ENCODE data around the gene PHOSPHO1.

PHOSPHO1 gene

GRCh38 chr17:49226771-49227435 is 3.7 kb downstream of the PHOSPHO1 start:
- no peaks in the 10 kb centered on the region for H3K36me3 ChIP-seq (ENCODE audit: insufficient read depth, low read length)
- H3K9me3 ChIP-seq (ENCODE audit: low read length), result no peaks in the 10 kb centered on the region
- H3K9ac ChIP-seq (ENCODE audit: low read length), result no peak overlapping the region
- H3K4me3 ChIP-seq (ENCODE audit: low read depth in 1 of 2, low read length in 2 of 2), result no peak overlapping the region
- H3K4me1 ChIP-seq (ENCODE audit: insufficient read depth, low read length), result peaks cover 18% of the 10 kb centered on the region
- peaks cover 40 to 60% of the 10 kb centered on the region in 2 donors for H3K27me3 ChIP-seq (ENCODE audit: control insufficient read depth in 1 of 2, insufficient read depth in 2 of 2, low read length in 2 of 2)
- H3K27ac ChIP-seq (ENCODE audit: low read depth, low read length), result no peak overlapping the region

GRCh38 chr17:49225554-49226236 is 4.9 kb downstream of the PHOSPHO1 start:
- Histone ChIP-seq H3K27me3 (ENCODE audit: control insufficient read depth in 1 of 2, insufficient read depth in 2 of 2, low read length in 2 of 2) (peaks cover 40 to 60% of the 10 kb centered on the region in 2 donors), H3K27ac (ENCODE audit: low read depth, low read length) (no peak overlapping the region)

GRCh38 chr17:49224997-49225337 is 5.6 kb downstream of the PHOSPHO1 start:
- no peak overlapping the region for H3K4me3 ChIP-seq (ENCODE audit: low read depth in 1 of 2, low read length in 2 of 2)
- H3K4me1 ChIP-seq (ENCODE audit: insufficient read depth, low read length), result peaks cover 18% of the 10 kb centered on the region
- no peaks in the 10 kb centered on the region for H3K9me3 ChIP-seq (ENCODE audit: low read length)
- no peak overlapping the region for H3K27ac ChIP-seq (ENCODE audit: low read depth, low read length)
- peaks cover 40 to 63% of the 10 kb centered on the region in 2 donors for H3K27me3 ChIP-seq (ENCODE audit: control insufficient read depth in 1 of 2, insufficient read depth in 2 of 2, low read length in 2 of 2)
- H3K9ac ChIP-seq (ENCODE audit: low read length), result no peak overlapping the region
- no peaks in the 10 kb centered on the region for H3K36me3 ChIP-seq (ENCODE audit: insufficient read depth, low read length)

More at GRCh38 chr17:49225554-49226236, 4.9 kb downstream of the PHOSPHO1 start:
- Histone ChIP-seq H3K4me1 (ENCODE audit: insufficient read depth, low read length) (peaks cover 18% of the 10 kb centered on the region), H3K4me3 (ENCODE audit: low read depth in 1 of 2, low read length in 2 of 2) (no peak overlapping the region), H3K36me3 (ENCODE audit: insufficient read depth, low read length) (no peaks in the 10 kb centered on the region), H3K9ac (ENCODE audit: low read length) (no peak overlapping the region), H3K9me3 (ENCODE audit: low read length) (no peaks in the 10 kb centered on the region)

- Histone ChIP-seq H3K9me3 (ENCODE audit: low read length) (no peaks in the 10 kb centered on the region), H3K9ac (ENCODE audit: low read length) (no peak overlapping the region), H3K4me1 (ENCODE audit: insufficient read depth, low read length) (peaks cover 13% of the 10 kb centered on the region), H3K27me3 (ENCODE audit: control insufficient read depth in 1 of 2, insufficient read depth in 2 of 2, low read length in 2 of 2) (peaks cover 38 to 64% of the 10 kb centered on the region in 2 donors), H3K27ac (ENCODE audit: low read depth, low read length) (no peak overlapping the region), H3K4me3 (ENCODE audit: low read depth in 1 of 2, low read length in 2 of 2) (no peak overlapping the region), H3K36me3 (ENCODE audit: insufficient read depth, low read length) (no peaks in the 10 kb centered on the region)
Observed at GRCh38 chr17:49224198-49224996, 6.2 kb downstream of the PHOSPHO1 start.

- peaks cover 12% of the 10 kb centered on the region for H3K4me1 ChIP-seq (ENCODE audit: insufficient read depth, low read length)
- H3K4me3 ChIP-seq (ENCODE audit: low read depth in 1 of 2, low read length in 2 of 2), result no peak overlapping the region
- H3K27me3 ChIP-seq (ENCODE audit: control insufficient read depth in 1 of 2, insufficient read depth in 2 of 2, low read length in 2 of 2), result peaks cover 34 to 64% of the 10 kb centered on the region in 2 donors
- no peaks in the 10 kb centered on the region for H3K36me3 ChIP-seq (ENCODE audit: insufficient read depth, low read length)
- H3K27ac ChIP-seq (ENCODE audit: low read depth, low read length), result no peak overlapping the region
- no peak overlapping the region for H3K9ac ChIP-seq (ENCODE audit: low read length)
- H3K9me3 ChIP-seq (ENCODE audit: low read length), result no peaks in the 10 kb centered on the region
Observed at GRCh38 chr17:49223517-49224197, 6.9 kb downstream of the PHOSPHO1 start.

GRCh38 chr17:49223168-49223516 is 7.4 kb downstream of the PHOSPHO1 start:
- H3K4me3 ChIP-seq (ENCODE audit: low read depth in 1 of 2, low read length in 2 of 2), result no peak overlapping the region
- H3K27ac ChIP-seq (ENCODE audit: low read depth, low read length), result no peak overlapping the region
- peaks cover 34 to 64% of the 10 kb centered on the region in 2 donors for H3K27me3 ChIP-seq (ENCODE audit: control insufficient read depth in 1 of 2, insufficient read depth in 2 of 2, low read length in 2 of 2)
- no peak overlapping the region for H3K9ac ChIP-seq (ENCODE audit: low read length)
- no peaks in the 10 kb centered on the region for H3K36me3 ChIP-seq (ENCODE audit: insufficient read depth, low read length)
- H3K9me3 ChIP-seq (ENCODE audit: low read length), result no peaks in the 10 kb centered on the region
- H3K4me1 ChIP-seq (ENCODE audit: insufficient read depth, low read length), result peaks cover 12% of the 10 kb centered on the region

GRCh38 chr17:49219987-49220386 is 10.6 kb downstream of the PHOSPHO1 start:
- Histone ChIP-seq H3K27me3 (ENCODE audit: control insufficient read depth in 1 of 2, insufficient read depth in 2 of 2, low read length in 2 of 2) (peaks cover 17 to 41% of the 10 kb centered on the region in 2 donors), H3K4me3 (ENCODE audit: low read depth in 1 of 2, low read length in 2 of 2) (no peak overlapping the region), H3K27ac (ENCODE audit: low read depth, low read length) (no peak overlapping the region), H3K36me3 (ENCODE audit: insufficient read depth, low read length) (no peaks in the 10 kb centered on the region), H3K9ac (ENCODE audit: low read length) (no peak overlapping the region), H3K9me3 (ENCODE audit: low read length) (no peaks in the 10 kb centered on the region), H3K4me1 (ENCODE audit: insufficient read depth, low read length) (peaks cover 18% of the 10 kb centered on the region)

GRCh38 chr17:49218941-49219913 is 11.4 kb downstream of the PHOSPHO1 start:
- Histone ChIP-seq H3K4me3 (ENCODE audit: low read depth in 1 of 2, low read length in 2 of 2) (no peak overlapping the region), H3K9ac (ENCODE audit: low read length) (no peak overlapping the region), H3K9me3 (ENCODE audit: low read length) (no peaks in the 10 kb centered on the region), H3K4me1 (ENCODE audit: insufficient read depth, low read length) (peaks cover 17% of the 10 kb centered on the region), H3K36me3 (ENCODE audit: insufficient read depth, low read length) (no peaks in the 10 kb centered on the region), H3K27me3 (ENCODE audit: control insufficient read depth in 1 of 2, insufficient read depth in 2 of 2, low read length in 2 of 2) (peaks cover 11 to 33% of the 10 kb centered on the region in 2 donors), H3K27ac (ENCODE audit: low read depth, low read length) (no peak overlapping the region)

- Histone ChIP-seq H3K27me3 (ENCODE audit: control insufficient read depth in 1 of 2, insufficient read depth in 2 of 2, low read length in 2 of 2) (peaks cover 0 to 19% of the 10 kb centered on the region in 2 donors), H3K4me3 (ENCODE audit: low read depth in 1 of 2, low read length in 2 of 2) (no peak overlapping the region), H3K27ac (ENCODE audit: low read depth, low read length) (no peak overlapping the region), H3K9me3 (ENCODE audit: low read length) (no peaks in the 10 kb centered on the region), H3K9ac (ENCODE audit: low read length) (no peak overlapping the region), H3K36me3 (ENCODE audit: insufficient read depth, low read length) (no peaks in the 10 kb centered on the region), H3K4me1 (ENCODE audit: insufficient read depth, low read length) (peaks cover 6% of the 10 kb centered on the region)
Observed at GRCh38 chr17:49217651-49218413, 12.8 kb downstream of the PHOSPHO1 start.

Measured in muscle layer of colon (tissue), 2 donors.